ENCODE measurements around the gene AMBRA1.

AMBRA1 gene, protein sequence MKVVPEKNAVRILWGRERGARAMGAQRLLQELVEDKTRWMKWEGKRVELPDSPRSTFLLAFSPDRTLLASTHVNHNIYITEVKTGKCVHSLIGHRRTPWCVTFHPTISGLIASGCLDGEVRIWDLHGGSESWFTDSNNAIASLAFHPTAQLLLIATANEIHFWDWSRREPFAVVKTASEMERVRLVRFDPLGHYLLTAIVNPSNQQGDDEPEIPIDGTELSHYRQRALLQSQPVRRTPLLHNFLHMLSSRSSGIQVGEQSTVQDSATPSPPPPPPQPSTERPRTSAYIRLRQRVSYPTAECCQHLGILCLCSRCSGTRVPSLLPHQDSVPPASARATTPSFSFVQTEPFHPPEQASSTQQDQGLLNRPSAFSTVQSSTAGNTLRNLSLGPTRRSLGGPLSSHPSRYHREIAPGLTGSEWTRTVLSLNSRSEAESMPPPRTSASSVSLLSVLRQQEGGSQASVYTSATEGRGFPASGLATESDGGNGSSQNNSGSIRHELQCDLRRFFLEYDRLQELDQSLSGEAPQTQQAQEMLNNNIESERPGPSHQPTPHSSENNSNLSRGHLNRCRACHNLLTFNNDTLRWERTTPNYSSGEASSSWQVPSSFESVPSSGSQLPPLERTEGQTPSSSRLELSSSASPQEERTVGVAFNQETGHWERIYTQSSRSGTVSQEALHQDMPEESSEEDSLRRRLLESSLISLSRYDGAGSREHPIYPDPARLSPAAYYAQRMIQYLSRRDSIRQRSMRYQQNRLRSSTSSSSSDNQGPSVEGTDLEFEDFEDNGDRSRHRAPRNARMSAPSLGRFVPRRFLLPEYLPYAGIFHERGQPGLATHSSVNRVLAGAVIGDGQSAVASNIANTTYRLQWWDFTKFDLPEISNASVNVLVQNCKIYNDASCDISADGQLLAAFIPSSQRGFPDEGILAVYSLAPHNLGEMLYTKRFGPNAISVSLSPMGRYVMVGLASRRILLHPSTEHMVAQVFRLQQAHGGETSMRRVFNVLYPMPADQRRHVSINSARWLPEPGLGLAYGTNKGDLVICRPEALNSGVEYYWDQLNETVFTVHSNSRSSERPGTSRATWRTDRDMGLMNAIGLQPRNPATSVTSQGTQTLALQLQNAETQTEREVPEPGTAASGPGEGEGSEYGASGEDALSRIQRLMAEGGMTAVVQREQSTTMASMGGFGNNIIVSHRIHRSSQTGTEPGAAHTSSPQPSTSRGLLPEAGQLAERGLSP (N-terminal part only)

DNA sequence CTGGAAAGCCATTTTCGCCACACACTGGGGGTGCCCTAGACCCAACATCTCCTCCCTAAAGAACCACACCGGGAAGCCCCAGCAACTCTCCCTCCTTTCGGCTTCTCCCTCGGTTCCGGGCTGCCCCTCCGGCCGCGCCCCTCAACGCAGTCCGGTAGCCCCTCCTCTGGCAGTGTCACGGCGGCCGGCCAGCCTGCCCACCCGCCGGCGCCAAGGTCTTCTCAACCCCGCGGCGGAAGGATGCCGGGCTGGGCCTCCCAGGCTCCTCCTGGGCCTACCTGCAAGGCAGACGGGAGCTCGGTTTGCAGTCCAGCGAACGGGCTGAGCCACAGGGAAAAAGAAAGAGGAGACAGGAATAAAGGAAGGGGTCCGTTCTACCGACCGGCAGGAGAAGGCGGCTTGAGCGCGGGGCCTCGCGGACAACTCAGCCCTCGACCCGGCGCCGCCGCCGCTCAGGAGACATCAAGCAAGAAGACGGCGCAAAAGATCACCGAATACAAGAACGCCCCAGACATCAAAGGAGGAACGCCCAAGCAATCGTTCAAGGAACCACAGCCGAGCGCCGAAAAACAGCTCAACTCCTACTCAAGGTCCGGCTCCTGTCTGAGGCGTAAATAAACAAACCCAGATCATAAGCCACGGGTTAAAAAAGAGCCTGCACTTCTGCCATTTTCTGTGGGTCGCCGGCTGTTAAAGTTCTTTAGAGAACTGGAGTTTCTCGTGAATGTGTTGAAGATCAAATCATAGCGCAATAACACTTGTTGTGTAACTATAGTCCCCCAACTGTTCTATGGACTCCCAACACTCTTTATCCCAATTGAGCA is at the start of gene AMBRA1:
AMBRA1 (minus strand) TSS at position 474 of the 824 bp plus-strand sequence. CDS start 45,643 bp downstream, outside the sequence.
- DNase-seq (ENCODE audit: low spot score): peak; percentile 81

DNA sequence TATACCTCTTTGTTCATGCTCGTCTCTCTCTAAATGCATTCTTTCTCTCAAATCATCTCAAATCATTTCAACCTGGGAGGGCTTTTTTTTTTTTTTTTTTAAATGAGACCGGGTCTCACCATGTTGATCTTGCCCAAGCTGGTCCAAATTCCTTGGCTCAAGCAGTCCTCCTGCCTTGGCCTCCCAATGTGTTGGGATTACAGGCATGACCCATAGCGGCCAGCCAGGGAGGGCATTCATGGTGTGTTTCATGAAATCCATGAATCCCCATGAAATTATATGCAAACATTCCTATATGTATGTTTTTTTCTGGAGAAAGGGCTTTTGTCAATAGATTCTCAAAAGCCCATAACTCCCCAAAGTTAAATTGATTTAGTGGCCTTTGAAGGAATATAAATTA is 49.7 kb upstream of the AMBRA1 start:
- no peak for DNase-seq (ENCODE audit: low spot score)

DNA sequence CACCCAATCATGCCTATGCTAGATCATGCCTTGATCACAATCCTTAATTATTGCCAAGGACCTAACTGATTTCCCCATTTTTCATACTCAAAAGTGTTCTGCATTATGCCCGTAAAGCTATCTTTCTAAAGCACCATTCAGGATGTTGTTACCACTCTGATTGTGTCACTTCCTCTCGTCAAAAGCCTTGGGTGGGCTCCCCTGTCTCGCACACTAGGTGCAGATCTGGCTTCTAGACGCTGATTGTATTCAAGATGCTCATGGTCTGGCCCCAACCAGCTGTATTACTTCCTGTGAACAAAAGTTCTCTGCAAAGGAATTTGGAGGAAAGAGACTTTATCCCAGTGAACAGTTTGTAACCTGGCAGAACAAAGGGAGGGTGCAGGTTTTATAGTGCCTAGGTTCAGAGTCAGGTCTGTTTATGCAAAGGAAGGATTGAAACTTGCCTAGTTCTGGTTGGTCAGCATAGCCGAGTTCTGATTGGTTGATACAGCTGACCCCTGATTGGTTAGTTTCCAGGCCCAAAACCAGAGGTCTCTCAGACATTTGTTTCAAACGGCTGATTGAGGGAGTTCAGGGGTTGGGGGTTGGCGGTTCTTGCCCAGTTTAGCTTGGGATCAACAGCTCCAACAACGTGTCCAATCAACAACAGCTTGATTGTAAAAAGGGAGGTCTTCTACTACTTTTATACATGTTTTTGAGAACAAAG is 49.0 kb upstream of the AMBRA1 start:
- no peak for DNase-seq (ENCODE audit: low spot score)

DNA sequence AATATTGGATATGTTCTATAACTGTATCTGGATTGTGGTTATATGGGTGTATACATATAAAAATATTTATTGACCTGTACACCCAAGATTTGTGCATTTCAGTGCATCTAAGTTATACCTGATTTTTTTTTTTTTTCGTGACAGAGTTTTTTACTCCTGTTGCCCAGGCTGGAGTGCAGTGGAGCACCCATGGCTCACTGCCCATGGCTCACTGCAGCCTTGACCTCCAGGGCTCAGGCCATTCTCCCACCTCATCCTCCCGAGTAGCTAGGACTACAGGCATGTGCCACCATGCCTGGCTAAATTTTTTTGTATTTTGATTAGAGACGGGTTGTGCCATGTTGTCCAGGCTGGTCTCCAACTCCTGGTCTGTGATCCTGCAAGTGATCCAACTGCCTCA is 47.8 kb upstream of the AMBRA1 start:
- no peak for DNase-seq (ENCODE audit: low spot score)

DNA sequence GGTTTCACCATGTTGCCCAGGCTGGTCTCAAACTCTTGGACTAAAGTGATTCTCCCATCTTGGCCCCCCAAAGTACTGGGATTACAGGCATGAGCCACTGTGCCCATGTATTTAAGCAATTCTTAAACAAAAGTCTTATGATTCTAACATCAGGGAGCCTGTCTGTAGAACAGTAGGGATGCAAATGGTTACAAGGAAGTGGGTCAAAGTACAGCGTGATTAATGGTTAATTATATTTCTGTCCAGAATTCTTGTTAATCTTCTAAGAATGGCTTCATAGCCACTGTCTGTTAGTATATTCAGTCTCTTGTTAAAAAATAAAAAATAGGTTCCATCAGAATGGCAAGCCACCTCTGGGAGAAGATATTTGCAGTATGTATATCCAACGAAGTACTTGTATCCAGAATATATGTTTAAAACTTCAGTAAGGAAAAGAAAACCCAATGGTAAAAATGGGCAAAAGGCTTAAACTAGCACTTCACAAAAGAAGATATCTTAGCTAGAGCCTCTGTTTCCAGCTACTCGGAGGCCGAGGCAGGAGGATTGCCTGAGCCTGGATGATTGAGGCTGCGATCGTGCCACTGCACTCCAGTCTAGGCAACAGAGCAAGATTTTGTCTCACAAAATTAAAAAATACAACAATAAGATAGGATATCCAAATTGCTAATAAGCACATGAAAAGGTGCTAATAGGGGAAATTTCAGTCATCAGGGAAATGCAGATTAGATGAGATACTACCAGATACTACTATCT is 46.4 kb upstream of the AMBRA1 start:
- no peak for DNase-seq (ENCODE audit: low spot score)

DNA sequence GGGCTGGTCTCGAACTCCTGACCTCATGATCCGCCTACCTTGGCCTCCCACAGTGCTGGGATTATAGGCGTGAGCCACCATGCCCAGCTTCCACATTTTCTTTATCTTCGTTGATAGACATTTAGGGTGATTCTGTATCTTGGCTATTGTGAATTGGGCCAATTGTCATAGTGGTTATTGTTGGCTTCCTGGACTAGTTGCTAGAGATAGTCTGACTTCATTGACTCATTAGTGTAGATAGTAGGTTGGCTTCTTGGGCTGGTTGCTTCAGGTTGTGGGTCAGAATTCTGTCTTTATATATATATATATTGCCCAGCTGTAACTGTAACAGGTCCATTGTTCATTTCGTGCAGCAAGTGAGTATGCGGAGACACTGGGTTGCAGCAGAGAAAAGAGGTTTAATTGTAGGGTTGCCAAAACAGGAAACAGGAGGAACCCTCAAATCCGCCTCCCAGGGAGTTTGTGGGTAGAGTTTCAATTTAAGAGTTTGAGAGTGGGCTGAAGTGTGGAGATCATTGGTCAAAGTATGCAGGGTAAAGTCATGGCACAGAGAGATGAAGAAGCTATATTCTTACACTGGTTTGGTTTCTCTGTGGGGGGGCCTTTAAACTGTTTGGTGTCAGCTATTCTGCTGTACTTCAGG is 45.5 kb upstream of the AMBRA1 start:
- DNase-seq (ENCODE audit: low spot score): no peak

DNA sequence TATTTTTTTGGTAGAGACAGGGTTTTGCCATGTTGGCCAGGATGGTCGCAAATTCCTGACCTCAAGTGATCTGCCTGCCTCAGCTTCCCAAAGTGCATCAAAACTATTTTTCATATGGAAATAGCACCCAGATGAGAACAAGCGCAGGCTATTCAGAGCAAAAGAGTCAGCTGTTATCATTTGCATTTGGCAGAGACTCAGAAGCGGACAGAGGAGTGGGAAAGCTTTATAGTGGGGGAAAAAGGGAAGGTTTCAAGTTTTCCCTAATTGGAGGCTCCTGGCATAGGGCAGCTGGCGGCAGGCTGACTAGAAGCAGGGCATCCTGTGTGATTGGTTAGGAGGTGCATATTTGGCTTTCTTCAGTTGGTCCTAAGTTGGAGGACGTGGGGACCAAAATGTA is 43.7 kb upstream of the AMBRA1 start:
- no peak for DNase-seq (ENCODE audit: low spot score)

DNA sequence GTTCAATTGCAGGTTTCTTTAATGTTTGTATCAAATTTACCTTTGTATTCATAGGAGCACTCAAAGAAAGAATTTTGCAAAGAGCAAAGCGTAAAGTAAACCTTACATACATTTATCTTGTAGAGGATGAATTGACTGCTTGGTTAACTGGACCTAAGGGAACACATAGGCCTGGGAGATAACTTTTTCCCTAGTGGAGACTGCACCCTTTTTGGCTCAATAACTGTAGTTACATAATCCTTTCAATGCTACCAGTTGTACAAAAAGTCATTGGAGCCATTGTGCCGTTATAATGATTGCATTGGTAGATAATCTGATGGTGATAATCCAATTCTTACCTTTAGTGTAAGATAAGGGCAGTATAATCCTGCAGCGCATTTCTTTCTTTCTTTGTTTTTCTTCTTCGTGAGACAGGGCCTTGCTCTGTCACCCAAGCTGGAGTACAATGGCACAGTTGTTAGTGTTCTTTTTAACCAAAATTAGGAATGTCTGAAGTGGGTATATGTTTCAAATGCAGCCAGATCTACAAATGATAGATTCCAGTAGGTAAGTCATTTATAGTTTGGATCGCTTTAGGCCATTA is 41.8 kb upstream of the AMBRA1 start:
- DNase-seq (ENCODE audit: low spot score): no peak

DNA sequence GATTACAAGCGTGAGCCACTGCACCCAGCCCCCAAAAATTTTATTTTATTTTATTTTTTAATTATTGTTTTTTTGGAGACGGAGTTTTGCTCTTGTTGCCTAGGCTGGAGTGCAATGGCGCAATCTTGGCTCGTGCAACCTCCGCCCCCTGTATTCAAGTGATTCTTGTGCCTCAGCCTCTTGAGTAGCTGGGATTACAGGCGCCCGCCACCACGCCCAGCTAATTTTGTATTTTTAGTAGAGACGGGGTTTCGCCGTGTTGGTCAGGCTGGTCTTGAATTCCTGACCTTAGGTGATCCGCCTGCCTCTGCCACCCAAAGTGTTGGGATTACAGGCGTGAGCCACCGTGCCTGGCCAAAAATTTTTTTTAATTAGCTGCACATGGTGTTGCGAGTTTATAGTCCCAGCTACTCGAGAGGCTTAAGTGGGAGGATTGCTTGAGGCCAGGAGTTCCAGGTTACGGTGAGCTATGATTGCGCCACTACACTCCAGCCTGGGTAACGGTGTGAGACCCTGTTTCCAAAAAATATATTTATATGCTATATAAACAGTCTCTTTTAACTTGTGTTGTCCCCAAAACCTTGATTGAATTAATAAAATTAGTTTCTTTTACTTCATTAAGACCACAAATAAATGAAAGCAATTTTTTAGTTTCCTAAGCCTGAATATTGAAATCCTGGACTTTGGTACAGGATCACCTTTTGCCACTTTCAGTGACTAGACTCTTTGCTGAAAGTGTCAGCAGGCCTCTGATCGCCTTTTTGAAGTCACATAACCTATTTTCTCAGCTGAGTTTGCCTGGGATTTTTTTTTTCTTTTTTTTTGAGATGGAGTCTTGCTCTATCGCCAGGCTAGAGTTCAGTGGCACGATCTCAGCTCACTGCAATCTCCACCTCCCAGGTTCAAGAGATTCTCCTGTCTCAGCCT is 39.7 kb upstream of the AMBRA1 start:
- no peak for DNase-seq (ENCODE audit: low spot score)

DNA sequence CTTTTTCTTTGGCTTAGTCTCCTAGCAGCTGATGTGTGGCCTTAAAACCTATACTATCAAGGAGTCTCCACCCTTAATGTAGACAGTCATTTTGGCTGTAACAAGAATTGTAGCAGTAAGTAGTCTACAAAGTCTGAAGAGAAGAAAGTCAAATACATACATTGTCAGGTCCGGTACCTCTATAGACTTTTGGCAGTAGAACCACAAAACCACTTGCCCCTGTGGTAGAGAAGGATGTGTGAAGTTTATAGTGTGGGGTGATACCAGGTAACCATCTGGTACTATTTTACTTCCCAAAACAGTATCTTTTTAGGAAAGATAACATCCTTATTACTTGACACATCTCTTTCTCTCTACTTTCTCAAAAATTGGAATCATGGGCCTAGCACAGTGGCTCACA is 38.7 kb upstream of the AMBRA1 start:
- no peak for DNase-seq (ENCODE audit: low spot score)

DNA sequence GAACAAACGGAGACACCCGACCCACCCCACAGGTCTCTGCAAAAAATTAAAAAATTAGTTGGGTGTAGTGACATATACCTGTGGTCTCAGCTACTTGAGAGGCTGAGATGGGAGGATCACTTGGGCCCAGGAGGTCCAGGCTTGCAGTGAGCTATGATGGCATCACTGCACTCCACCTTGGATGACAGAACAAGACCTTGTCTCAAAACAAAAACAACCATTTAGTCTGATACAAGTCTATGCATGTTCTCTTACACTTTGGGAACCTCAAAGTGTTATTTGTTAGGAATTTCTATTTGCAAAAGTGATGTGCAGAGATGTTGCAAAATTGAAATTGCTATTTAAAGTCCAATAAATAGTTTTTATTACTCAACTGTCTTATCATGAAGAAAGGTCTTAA is 37.9 kb upstream of the AMBRA1 start:
- DNase-seq (ENCODE audit: low spot score): no peak

DNA sequence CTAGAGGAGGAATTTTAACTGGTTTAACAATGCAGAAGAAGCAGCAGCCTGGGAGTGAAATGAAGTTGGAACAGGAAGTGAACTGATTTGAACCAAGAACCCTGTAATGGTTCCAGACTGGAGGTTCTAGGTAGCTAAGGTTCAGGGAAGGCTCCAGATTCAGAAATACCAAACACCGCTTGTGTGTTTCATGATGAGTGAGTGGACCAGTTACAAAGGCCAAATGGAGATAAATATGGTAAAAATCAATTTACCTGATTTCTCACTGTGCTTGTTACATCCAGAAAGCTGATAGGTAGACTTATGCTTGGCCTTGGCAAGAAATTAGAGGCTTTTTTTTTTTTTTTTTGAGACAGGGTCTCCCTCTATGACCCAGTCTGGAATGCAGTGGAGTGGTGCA is 36.4 kb upstream of the AMBRA1 start:
- no peak for DNase-seq (ENCODE audit: low spot score)

DNA sequence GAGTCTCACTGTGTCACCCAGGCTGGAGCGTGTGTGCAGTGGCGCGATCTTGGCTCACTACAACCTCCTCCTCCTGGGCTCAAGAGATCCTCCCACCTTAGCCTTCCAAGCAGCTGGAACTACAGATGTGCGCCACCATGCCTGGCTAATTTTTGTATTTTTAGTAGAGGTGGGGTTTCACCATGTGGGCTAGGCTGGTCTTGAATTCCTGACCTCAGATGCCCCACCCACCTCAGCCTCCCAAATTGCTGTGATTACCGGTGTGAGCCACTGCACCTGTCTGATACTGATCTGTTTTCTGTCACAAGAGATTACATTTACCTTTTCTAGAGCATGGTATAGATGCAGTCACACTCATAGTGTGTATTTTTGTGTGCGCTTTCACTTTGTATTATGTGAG is 35.1 kb upstream of the AMBRA1 start:
- no peak for DNase-seq (ENCODE audit: low spot score)

DNA sequence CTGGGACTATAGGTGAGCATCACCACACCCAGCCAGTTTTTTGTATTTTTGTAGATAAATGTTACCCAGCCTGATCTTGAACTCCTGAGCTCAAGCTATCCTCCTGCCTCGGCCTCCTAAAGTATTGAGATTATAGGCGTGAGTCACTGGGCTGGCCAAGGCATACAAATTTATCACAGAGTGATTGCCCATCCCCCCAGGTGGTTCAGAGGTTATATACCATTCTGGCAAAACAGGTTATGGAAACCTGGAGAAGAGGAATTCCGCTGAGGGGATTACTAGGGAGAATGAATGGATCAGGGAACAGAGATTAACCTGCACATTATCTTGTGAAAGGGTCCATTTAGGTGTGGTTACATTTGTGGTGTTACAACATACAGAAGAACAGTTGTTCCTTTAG is 31.6 kb upstream of the AMBRA1 start:
- DNase-seq (ENCODE audit: low spot score): no peak

DNA sequence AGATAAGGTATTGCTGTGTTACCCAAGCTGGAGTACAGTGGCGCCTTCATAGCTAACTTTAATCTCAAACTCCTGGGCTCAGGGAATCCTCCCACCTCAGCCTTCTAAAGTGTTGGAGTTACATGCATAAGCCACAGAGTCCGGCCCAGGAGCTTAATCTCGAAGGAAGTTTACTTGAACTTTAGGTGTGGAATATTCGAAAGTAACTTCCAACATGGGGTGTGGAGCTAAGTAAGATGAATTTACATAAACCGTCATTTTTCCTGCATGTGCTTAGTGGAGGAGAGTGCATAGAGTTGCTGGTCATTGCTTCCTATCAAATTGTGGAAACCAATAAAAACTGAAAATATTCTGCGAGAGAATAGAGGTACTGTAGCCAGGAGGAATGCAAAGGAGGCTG is 25.0 kb upstream of the AMBRA1 start:
- no peak for DNase-seq (ENCODE audit: low spot score)

DNA sequence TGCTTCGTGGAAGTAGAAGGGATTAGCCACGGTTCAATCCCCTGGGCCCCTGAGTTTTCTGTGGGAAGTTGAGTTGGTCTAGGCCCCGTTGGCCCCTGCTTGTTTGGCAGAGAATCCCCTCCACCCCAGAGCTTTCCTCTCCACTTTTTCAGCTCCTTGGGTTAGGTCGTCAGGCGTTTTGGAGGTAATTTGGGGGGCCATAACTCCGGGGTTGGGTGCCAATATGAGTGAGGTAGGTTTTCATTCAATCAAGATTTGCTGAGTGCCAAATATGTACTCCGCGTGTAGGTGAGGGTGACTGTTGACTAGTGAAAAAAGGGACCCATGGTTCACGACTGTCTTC is 24.1 kb upstream of the AMBRA1 start:
- DNase-seq (ENCODE audit: low spot score): no peak

DNA sequence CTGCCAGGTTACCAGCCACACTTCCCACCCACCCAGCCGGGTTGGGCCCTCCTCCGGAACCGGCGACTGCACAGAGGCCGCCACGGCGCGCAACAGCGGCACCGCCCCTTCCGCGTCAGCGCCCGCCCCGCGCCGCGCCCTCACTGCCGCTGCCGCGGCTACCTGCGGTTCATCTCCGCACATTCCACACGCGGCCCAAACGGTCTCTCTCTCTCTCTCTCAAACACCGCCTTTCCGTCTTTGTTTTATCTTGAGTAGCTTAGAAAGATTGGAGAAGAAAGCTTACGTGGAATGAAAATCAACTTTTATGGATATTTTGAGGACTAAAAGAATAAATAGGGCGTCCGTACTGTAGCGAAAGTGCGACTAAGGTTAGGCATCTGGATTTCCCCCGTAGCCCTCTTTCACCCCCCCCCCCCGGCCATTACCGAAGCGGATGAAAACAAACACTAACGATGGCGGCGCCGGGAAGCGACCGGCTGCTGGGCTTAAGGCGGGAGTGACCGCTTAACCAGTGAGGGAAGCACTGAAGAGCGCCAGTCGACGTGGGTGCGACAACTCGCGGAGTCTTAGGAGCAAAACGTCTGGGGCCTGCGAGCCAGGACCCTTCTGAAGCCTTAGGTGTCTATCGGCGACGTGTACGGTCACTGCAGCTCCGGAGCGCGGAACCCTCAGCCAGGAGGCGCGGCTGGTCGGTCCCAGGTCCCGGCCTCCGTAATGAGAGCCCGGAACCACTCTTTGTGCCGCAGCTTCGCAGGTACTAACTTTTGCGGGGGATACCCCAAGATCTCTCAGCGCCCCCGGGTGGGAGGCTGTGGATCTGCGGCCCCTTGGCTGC is 23.5 kb upstream of the AMBRA1 start, which contains the start of the genes ATG13 and HARBI1:
ATG13 (plus strand) TSS at position 420 of the 838 bp plus-strand sequence. CDS start 26,739 bp downstream, outside the sequence.
HARBI1 (minus strand) TSS at position 94 of the 838 bp plus-strand sequence. CDS start 990 bp downstream, outside the sequence.
- DNase-seq (ENCODE audit: low spot score): peak; percentile 94
